HepG2 (cell line): ENCODE data around the gene EEF1AKMT1. TPM values are rescaled to one million over a fixed set of nuclear protein-coding genes. Genes with fewer than 3 reads are reported as not detected.

Experiments used
- ATAC-seq: fragments of 200-7000 bp; cut with Tn5 transposase; 3 replicates; pipeline ENCODE4 v1.9.1; 2020; ENCODE audit warnings: mild to moderate bottlenecking, moderate library complexity
- BruUV-seq: library from RNA; stranded (reverse); fragments of 400-500 nt; replicated peaks from 2 replicates; lab custom pipeline; 2021; lab: Mats Ljungman, UMichigan
- CTCF ChIA-PET: fragments of 300-600 bp; formaldehyde crosslinking; extraction: SDS; loops from one replicate; lab custom pipeline; 2021; ENCODE audit warnings: low total read pairs, inconsistent platforms, low intra/inter-chr PET ratio; lab: Yijun Ruan, JAX
- POLR2A ChIA-PET: fragments of 350-600 bp; sonication (Branson Sonifier 250); formaldehyde crosslinking; loops from one replicate; lab custom pipeline; 2020; ENCODE audit warnings: antibody characterized with exemption, inconsistent platforms; lab: Yijun Ruan, JAX
- DNase-seq: peaks from one replicate; pipeline ENCODE4 v3.0.0-alpha.2; 2015; ENCODE audit warnings: low spot score
- FAIRE-seq: peaks from 3 replicates; lab custom pipeline; 2011; peaks lifted over from hg19 to GRCh38; lab: Jason Lieb, UNC
- H2AFZ ChIP-seq: one replicate; pipeline ENCODE4 v1.6.1; 2011; ENCODE audit warnings: low read length, inconsistent platforms
- H3K27ac ChIP-seq: fragments of 300-600 bp; 3 replicates; pipeline ENCODE4 v1.8.0; 2011; ENCODE audit warnings: mixed run types, mild to moderate bottlenecking, mixed read lengths, low read length, inconsistent platforms; ENCODE audit not compliant: insufficient read depth; ENCODE audit errors: extremely low read length
- H3K27me3 ChIP-seq, 2 experiments: fragments of 200-600 bp in 1 of 2; 2 replicates in 1 of 2; 3 replicates in 1 of 2; pipeline versions ENCODE4 v1.6.0 to v1.8.0; 2011; ENCODE audit warnings: low read length in 2 of 2, mild to moderate bottlenecking in 2 of 2, moderate library complexity in 2 of 2, inconsistent platforms in 1 of 2; ENCODE audit not compliant: insufficient read depth in 2 of 2, control insufficient read depth in 1 of 2
- H3K36me3 ChIP-seq, 2 experiments: fragments of 200-600 bp in 1 of 2; replicated peaks in 1 of 2; 2 replicates in 1 of 2; 3 replicates in 1 of 2; pipeline versions ENCODE4 v1.5.1 to v1.8.0; 2011; ENCODE audit warnings: low read length in 2 of 2, inconsistent platforms in 1 of 2; ENCODE audit not compliant: insufficient read depth in 2 of 2, control insufficient read depth in 1 of 2
- H3K4me1 ChIP-seq: 2 replicates; pipeline ENCODE4 v1.5.1; 2012; ENCODE audit warnings: low read length, inconsistent platforms; ENCODE audit not compliant: insufficient read depth
- H3K4me2 ChIP-seq: 2 replicates; pipeline ENCODE4 v1.6.0; 2011; ENCODE audit warnings: low read depth, low read length, inconsistent platforms
- H3K4me3 ChIP-seq, 3 experiments: fragments of 200-600 bp in 1 of 3; sonication (generic), shearing (Covaris generic) in 1 of 3; replicated peaks in 1 of 3; 2 replicates each; pipeline ENCODE4 v1.5.1; 2011 to 2016; ENCODE audit warnings: low read length in 3 of 3, inconsistent platforms in 2 of 3, low read depth in 2 of 3, mild to moderate bottlenecking in 2 of 3, control low read depth in 1 of 3, mixed read lengths in 1 of 3; ENCODE audit not compliant: insufficient read depth in 1 of 3
- H3K79me2 ChIP-seq: one replicate; pipeline ENCODE4 v1.6.1; 2011; ENCODE audit warnings: low read length, inconsistent platforms; ENCODE audit not compliant: insufficient read depth
- H3K9ac ChIP-seq: 2 replicates; pipeline ENCODE4 v1.6.0; 2011; ENCODE audit warnings: mild to moderate bottlenecking, low read depth, low read length, inconsistent platforms; ENCODE audit not compliant: insufficient read depth
- H3K9me3 ChIP-seq: 2 replicates; pipeline ENCODE4 v1.5.1; 2012; ENCODE audit warnings: mild to moderate bottlenecking, low read length
- H4K20me1 ChIP-seq: 2 replicates; pipeline ENCODE4 v1.6.0; 2011; ENCODE audit warnings: inconsistent platforms, mild to moderate bottlenecking, low read length, moderate library complexity; ENCODE audit not compliant: insufficient read depth
- CENPT ChIP-seq: sonication (generic); formaldehyde crosslinking; IDR thresholded peaks from 2 replicates; pipeline ENCODE4 v1.8.0; 2022; ENCODE audit warnings: low read depth, mild to moderate bottlenecking, moderate library complexity, missing genetic modification reagents
- ELF4 ChIP-seq: sonication (generic); formaldehyde crosslinking; IDR thresholded peaks from 2 replicates; pipeline ENCODE4 v1.5.0; 2020; ENCODE audit warnings: missing genetic modification reagents, mild to moderate bottlenecking, moderate library complexity, borderline replicate concordance
- FOSL2 ChIP-seq: sonication (generic); formaldehyde crosslinking; IDR thresholded peaks from 2 replicates; pipeline ENCODE4 v1.4.0; 2020; ENCODE audit warnings: missing genetic modification reagents
- MAF1 ChIP-seq: sonication (generic); formaldehyde crosslinking; IDR thresholded peaks from 2 replicates; pipeline ENCODE4 v1.5.0; 2020; ENCODE audit warnings: missing genetic modification reagents, borderline replicate concordance
- SOX6 ChIP-seq, 2 experiments: fragments of 450-650 bp in 1 of 2; sonication (generic) in 1 of 2; formaldehyde crosslinking in 1 of 2; IDR thresholded peaks; 2 replicates each; pipeline versions ENCODE4 v1.4.0 to v1.6.1; 2017 to 2020; ENCODE audit warnings: antibody characterized with exemption in 1 of 2, mild to moderate bottlenecking in 1 of 2, missing genetic modification reagents in 1 of 2
- ZFP90 ChIP-seq: sonication (generic); formaldehyde crosslinking; IDR thresholded peaks from 2 replicates; pipeline ENCODE4 v1.8.0; 2022; ENCODE audit warnings: missing genetic modification reagents, mild to moderate bottlenecking, inconsistent platforms, borderline replicate concordance
- ZNF205 ChIP-seq: IDR thresholded peaks from 2 replicates; pipeline ENCODE4 v1.6.1; 2018; ENCODE audit warnings: missing biosample characterization, missing genetic modification reagents
- ZNF383 ChIP-seq: sonication (generic); formaldehyde crosslinking; IDR thresholded peaks from 2 replicates; pipeline ENCODE4 v1.4.0; 2020; ENCODE audit warnings: missing genetic modification reagents, mild to moderate bottlenecking, borderline replicate concordance
- ZNF567 ChIP-seq: sonication (generic); formaldehyde crosslinking; IDR thresholded peaks from 2 replicates; pipeline ENCODE4 v1.8.1; 2023; ENCODE audit warnings: mild to moderate bottlenecking, missing genetic modification reagents, borderline replicate concordance
- ZNF614 ChIP-seq: IDR thresholded peaks from 2 replicates; pipeline ENCODE4 v1.6.1; 2018; ENCODE audit warnings: missing biosample characterization, missing genetic modification reagents, inconsistent platforms, borderline replicate concordance
- ZNF615 ChIP-seq: sonication (generic); formaldehyde crosslinking; IDR thresholded peaks from 2 replicates; pipeline ENCODE4 v1.5.0; 2020; ENCODE audit warnings: mild to moderate bottlenecking, missing genetic modification reagents, borderline replicate concordance
- WGBS: methylation state at CpG from one replicate; pipeline ENCODE4 v1.1.6; 2017; ENCODE audit warnings: low lambda C conversion rate; 5-methylcytosine and 5-hydroxymethylcytosine counted together
- in situ Hi-C: cut with HindIII; loops from 2 replicates; pipeline ENCODE4 v1.10.0; 2017; ENCODE audit warnings: low pct_unique_long_range_greater_than_20kb; ENCODE audit not compliant: extremely low pct_ligation_motif_present
- intact Hi-C: fragments of 100-400 bp; cut with micrococcal nuclease; formaldehyde crosslinking; loops from one replicate; pipeline ENCODE4 v1.10.0; 2022; ENCODE audit not compliant: unreplicated experiment
- polyA plus RNA-seq, 8 experiments: library from polyadenylated mRNA; depleted of rRNA in 3 of 8; stranded (reverse) in 7 of 8; unstranded in 1 of 8; fragments of >200 nt; fragmentation: Illumina TruSeq in 4 of 8; extraction: Trizol in 4 of 8; gene quantifications; 2 replicates each; pipeline versions ENCODE4 v1.2.1 to v1.2.3, GENCODE V29; 2011 to 2016; ENCODE audit warnings: low read depth in 4 of 8, missing spikeins in 1 of 8, mixed read lengths in 1 of 8; ENCODE audit not compliant: insufficient read depth in 1 of 8
- total RNA-seq, 5 experiments: library from RNA; depleted of rRNA; stranded (reverse); fragments of >200 nt; fragmentation: Illumina TruSeq; extraction: Trizol; gene quantifications; 2 replicates each; pipeline ENCODE4 v1.2.3, GENCODE V29; 2016; ENCODE audit warnings: low read depth in 1 of 5
- TF ChIP-seq, protein P1 (sequence below): sonication (generic); formaldehyde crosslinking; IDR thresholded peaks from 2 replicates; pipeline ENCODE4 v1.8.0; 2022; ENCODE audit warnings: mild to moderate bottlenecking, missing genetic modification reagents, moderate library complexity
- TF ChIP-seq, protein P2 (sequence below): sonication (generic); formaldehyde crosslinking; IDR thresholded peaks from 2 replicates; pipeline ENCODE4 v1.4.0; 2020; ENCODE audit warnings: mild to moderate bottlenecking, missing genetic modification reagents

The EEF1AKMT1 gene
- total and polyA plus RNA-seq, 2 of the 13 experiments (the other 11 are each of a cell fraction or from before 2014, with no cell fraction given), result 6.0 to 16.1 TPM

DNA sequence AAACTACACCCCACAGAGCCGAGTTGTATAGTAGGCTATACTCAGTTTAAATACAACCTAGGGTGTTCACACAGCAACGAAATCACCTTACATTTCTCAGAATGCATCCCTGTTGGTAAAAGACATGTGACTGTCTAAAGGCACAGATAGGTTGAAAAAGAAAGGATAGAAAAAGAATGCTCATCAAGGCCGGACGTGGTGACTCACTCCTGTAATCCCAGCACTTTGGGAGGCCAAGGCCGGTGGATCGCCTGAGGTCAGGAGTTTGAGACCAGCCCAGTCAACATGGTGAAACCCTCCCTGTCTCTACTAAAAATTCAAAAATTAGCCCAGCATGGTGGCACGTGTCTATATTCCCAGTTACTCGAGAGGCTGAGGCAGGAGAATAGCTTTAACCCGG, 74.0 kb downstream of the EEF1AKMT1 start:
- no peak for ATAC-seq
- no peaks in the 10 kb centered on the region for H3K9me3 ChIP-seq
- DNase-seq, result no peak
- BruUV-seq, result no TSS peak
- H3K4me3 ChIP-seq, result no peak overlapping the region
- H3K79me2 ChIP-seq, result no peaks in the 10 kb centered on the region
- TF ChIP-seq FOSL2, result peak; percentile 77
- no peak for TF ChIP-seq SOX6 (IDR thresholded peaks at IDR 0.05)
- TF ChIP-seq SOX6 (CRISPR knock-in tag; IDR thresholded peaks at IDR 0.05), result no peak
- POLR2A ChIA-PET, result no interaction called here
- no peak overlapping the region for H3K9ac ChIP-seq
- WGBS, result 48% methylated on average over 9 of the region's 9 CpGs
- no peaks in the 10 kb centered on the region for H3K36me3 ChIP-seq
- no peaks in the 10 kb centered on the region for H4K20me1 ChIP-seq
- FAIRE-seq, result no peak
- no peaks in the 10 kb centered on the region for H3K27me3 ChIP-seq
- peaks cover 35% of the 10 kb centered on the region for H3K4me1 ChIP-seq
- H3K27ac ChIP-seq, result no peak overlapping the region
- no peak overlapping the region for H2AFZ ChIP-seq
- CTCF ChIA-PET, result no interaction called here
- intact Hi-C loops, result no loop called here
- H3K4me2 ChIP-seq, result no peak overlapping the region
- in situ Hi-C loops, result loop anchor here (10.0 kb wide), 1 partner anchor 225 kb away; no protein-coding TSS in a partner anchor

DNA sequence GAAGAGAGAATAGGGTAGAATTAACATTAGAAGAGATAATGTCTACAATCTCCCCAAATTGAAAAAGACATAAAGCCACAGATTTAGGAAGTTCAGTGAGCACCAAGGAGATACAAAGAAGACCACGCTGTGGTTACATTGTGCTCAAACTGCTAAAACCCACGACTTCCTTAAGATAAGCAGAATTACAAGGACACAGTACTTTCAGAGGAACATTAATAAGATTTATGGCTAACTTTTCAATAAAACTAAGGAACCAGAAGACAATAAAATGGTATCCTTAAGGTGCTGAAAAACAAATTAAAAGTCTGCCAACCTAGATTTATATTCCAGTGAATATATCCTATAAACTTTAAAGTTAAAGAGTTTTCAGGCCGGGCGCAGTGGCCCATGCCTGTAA, 77.7 kb downstream of the EEF1AKMT1 start:
- Histone ChIP-seq H3K9ac (no peak overlapping the region), H3K4me1 (peaks cover 14% of the 10 kb centered on the region), H4K20me1 (no peaks in the 10 kb centered on the region), H3K9me3 (no peaks in the 10 kb centered on the region), H3K36me3 (no peaks in the 10 kb centered on the region), H3K27ac (no peak overlapping the region), H3K27me3 (no peaks in the 10 kb centered on the region), H3K4me2 (no peak overlapping the region), H3K79me2 (no peaks in the 10 kb centered on the region), H3K4me3 (no peak overlapping the region), H2AFZ (no peak overlapping the region)
- no TSS peak for BruUV-seq
- in situ Hi-C loops, result no loop called here
- no peak for FAIRE-seq
- 71% methylated on average over 4 of the region's 4 CpGs for WGBS
- no peak for TF ChIP-seq ZNF205
- no peak for TF ChIP-seq CENPT (CRISPR knock-in tag)
- TF ChIP-seq ZNF615 (CRISPR knock-in tag), result no peak
- TF ChIP-seq MAF1, result no peak
- TF ChIP-seq, protein P1, sequence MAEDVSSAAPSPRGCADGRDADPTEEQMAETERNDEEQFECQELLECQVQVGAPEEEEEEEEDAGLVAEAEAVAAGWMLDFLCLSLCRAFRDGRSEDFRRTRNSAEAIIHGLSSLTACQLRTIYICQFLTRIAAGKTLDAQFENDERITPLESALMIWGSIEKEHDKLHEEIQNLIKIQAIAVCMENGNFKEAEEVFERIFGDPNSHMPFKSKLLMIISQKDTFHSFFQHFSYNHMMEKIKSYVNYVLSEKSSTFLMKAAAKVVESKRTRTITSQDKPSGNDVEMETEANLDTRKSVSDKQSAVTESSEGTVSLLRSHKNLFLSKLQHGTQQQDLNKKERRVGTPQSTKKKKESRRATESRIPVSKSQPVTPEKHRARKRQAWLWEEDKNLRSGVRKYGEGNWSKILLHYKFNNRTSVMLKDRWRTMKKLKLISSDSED (CRISPR knock-in tag), result no peak
- TF ChIP-seq ZNF614, result no peak
- no peak for TF ChIP-seq ELF4
- TF ChIP-seq, protein P2, sequence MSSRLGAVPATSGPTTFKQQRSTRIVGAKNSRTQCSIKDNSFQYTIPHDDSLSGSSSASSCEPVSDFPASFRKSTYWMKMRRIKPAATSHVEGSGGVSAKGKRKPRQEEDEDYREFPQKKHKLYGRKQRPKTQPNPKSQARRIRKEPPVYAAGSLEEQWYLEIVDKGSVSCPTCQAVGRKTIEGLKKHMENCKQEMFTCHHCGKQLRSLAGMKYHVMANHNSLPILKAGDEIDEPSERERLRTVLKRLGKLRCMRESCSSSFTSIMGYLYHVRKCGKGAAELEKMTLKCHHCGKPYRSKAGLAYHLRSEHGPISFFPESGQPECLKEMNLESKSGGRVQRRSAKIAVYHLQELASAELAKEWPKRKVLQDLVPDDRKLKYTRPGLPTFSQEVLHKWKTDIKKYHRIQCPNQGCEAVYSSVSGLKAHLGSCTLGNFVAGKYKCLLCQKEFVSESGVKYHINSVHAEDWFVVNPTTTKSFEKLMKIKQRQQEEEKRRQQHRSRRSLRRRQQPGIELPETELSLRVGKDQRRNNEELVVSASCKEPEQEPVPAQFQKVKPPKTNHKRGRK (CRISPR knock-in tag), result no peak
- TF ChIP-seq ZFP90 (CRISPR knock-in tag), result no peak
- no peak for TF ChIP-seq ZNF567
- no peak for TF ChIP-seq ZNF383
- ChIA-PET CTCF (no interaction called here), POLR2A (no interaction called here)
- no peak for DNase-seq
- intact Hi-C loops, result no loop called here
- ATAC-seq, result no peak
